Testis (tissue), 2 donors: ENCODE results near the gene STX1B.

Source experiments
- CTCF ChIP-seq, 3 experiments: fragments of 450-650 bp in 2 of 3; fragments of 200-600 bp in 1 of 3; sonication (generic) in 1 of 3; IDR thresholded peaks; one replicate each; pipeline ENCODE4 v1.5.1; 2016 to 2019; ENCODE audit warnings: antibody characterized with exemption in 3 of 3, mild to moderate bottlenecking in 2 of 3, moderate library complexity in 1 of 3
- POLR2A ChIP-seq: fragments of 450-650 bp; IDR thresholded peaks from one replicate; pipeline ENCODE4 v1.6.1; 2017; ENCODE audit warnings: antibody characterized with exemption, mild to moderate bottlenecking, moderate library complexity

GRCh38 chr16:30990105-30990504, 20.3 kb downstream of the STX1B start:
- TF ChIP-seq CTCF (IDR thresholded peaks at IDR 0.05) (no peak), POLR2A (no peak)
